ENCODE data around the gene SASH1.

- TF ChIP-seq RAD21 (conservative IDR thresholded peaks at IDR 0.05) = no peak
- no peak for TF ChIP-seq CTCF (IDR thresholded peaks at IDR 0.05; ENCODE audit: poor library complexity, severe bottlenecking)
- TF ChIP-seq EZH2 (IDR thresholded peaks at IDR 0.05; ENCODE audit: borderline replicate concordance, insufficient read depth, low read length, poor library complexity, severe bottlenecking) = no peak
- no peak for TF ChIP-seq POLR2AphosphoS5 (IDR thresholded peaks at IDR 0.05)
- no peak for TF ChIP-seq EP300 (conservative IDR thresholded peaks at IDR 0.05; ENCODE audit: poor library complexity, severe bottlenecking)
- TF ChIP-seq SMC3 (conservative IDR thresholded peaks at IDR 0.05; ENCODE audit: poor library complexity) = no peak
- TF ChIP-seq REST (IDR thresholded peaks at IDR 0.05; ENCODE audit: borderline replicate concordance) = no peak
- no peak for TF ChIP-seq MXI1 (conservative IDR thresholded peaks at IDR 0.05; ENCODE audit: poor library complexity, severe bottlenecking)
- TF ChIP-seq TAF1 (IDR thresholded peaks at IDR 0.05; ENCODE audit: low read depth) = no peak
Measured at GRCh38 chr6:148461986-148462577, 119.4 kb downstream of the SASH1 start.

Data from neural cell (in vitro differentiated cells).